Kidney tubule cell (primary cell): ENCODE results near the gene COMMD2.

Experiments
- DNase-seq: peaks from one replicate; pipeline ENCODE4 v3.0.0-alpha.2; 2018; ENCODE audit warnings: low spot score

COMMD2 gene

GRCh38 chr3:149763565-149764195 lies 11.4 kb upstream of the COMMD2 start:
- peak; percentile 61 for DNase-seq

GRCh38 chr3:149753717-149754116 lies 1.4 kb upstream of the COMMD2 start:
- no peak for DNase-seq

- no peak for DNase-seq
Measured at GRCh38 chr3:149752788-149753136, 473 bp upstream of the COMMD2 start.

GRCh38 chr3:149751551-149751950 lies 738 bp downstream of the COMMD2 start:
- DNase-seq = no peak

GRCh38 chr3:149744606-149745005 lies 7.7 kb downstream of the COMMD2 start:
- no peak for DNase-seq

- DNase-seq = no peak
Measured at GRCh38 chr3:149744151-149744550, 8.1 kb downstream of the COMMD2 start.

GRCh38 chr3:149739396-149739795 lies 12.9 kb downstream of the COMMD2 start:
- DNase-seq = no peak

GRCh38 chr3:149738876-149739275 lies 13.4 kb downstream of the COMMD2 start:
- no peak for DNase-seq

- no peak for DNase-seq
Measured at GRCh38 chr3:149736953-149737205, 15.4 kb downstream of the COMMD2 start.

- peak; percentile 91 for DNase-seq
Measured at GRCh38 chr3:149736175-149736952, 15.9 kb downstream of the COMMD2 start.

- no peak for DNase-seq
Measured at GRCh38 chr3:149732234-149732633, 20.1 kb downstream of the COMMD2 start.

GRCh38 chr3:149727656-149728055 lies 24.6 kb downstream of the COMMD2 start:
- no peak for DNase-seq

GRCh38 chr3:149726716-149727407 lies 25.4 kb downstream of the COMMD2 start:
- no peak for DNase-seq

- DNase-seq = no peak
Measured at GRCh38 chr3:149723781-149724180, 28.5 kb downstream of the COMMD2 start.

- no peak for DNase-seq
Measured at GRCh38 chr3:149720918-149721317, 31.4 kb downstream of the COMMD2 start.

GRCh38 chr3:149717391-149718056 lies 34.8 kb downstream of the COMMD2 start:
- DNase-seq = peak; percentile 73

GRCh38 chr3:149716984-149717383 lies 35.3 kb downstream of the COMMD2 start:
- DNase-seq = no peak

- no peak for DNase-seq
Measured at GRCh38 chr3:149715247-149715646, 37.0 kb downstream of the COMMD2 start.

- no peak for DNase-seq
Measured at GRCh38 chr3:149713730-149714654, 38.3 kb downstream of the COMMD2 start.

- no peak for DNase-seq
Measured at GRCh38 chr3:149706905-149707304, 45.4 kb downstream of the COMMD2 start.

- no peak for DNase-seq
Measured at GRCh38 chr3:149705416-149705815, 46.9 kb downstream of the COMMD2 start.

GRCh38 chr3:149703466-149703865 lies 48.8 kb downstream of the COMMD2 start:
- DNase-seq = no peak
